Neuronal stem cell (in vitro differentiated cells): ENCODE results near the gene PHRF1.

Experiments used
- DNase-seq: peaks from one replicate; pipeline ENCODE4 v3.0.0-alpha.2; 2013; ENCODE audit warnings: low spot score
- H2AFZ ChIP-seq: one replicate; pipeline ENCODE4 v1.6.1; 2013; ENCODE audit warnings: mild to moderate bottlenecking, low read length, inconsistent platforms
- H2AK5ac ChIP-seq: 2 replicates; pipeline ENCODE4 v1.6.1; 2013; ENCODE audit warnings: low read depth, mild to moderate bottlenecking, inconsistent platforms, low read length, moderate library complexity, mixed read lengths
- H2BK120ac ChIP-seq: 2 replicates; pipeline ENCODE4 v1.6.1; 2013; ENCODE audit warnings: low read depth, mild to moderate bottlenecking, inconsistent platforms, low read length, moderate library complexity, mixed read lengths
- H2BK12ac ChIP-seq: one replicate; pipeline ENCODE4 v1.6.1; 2013; ENCODE audit warnings: low read length, inconsistent platforms
- H2BK15ac ChIP-seq: 2 replicates; pipeline ENCODE4 v1.6.1; 2013; ENCODE audit warnings: mild to moderate bottlenecking, low read length, inconsistent platforms, mixed read lengths
- H2BK5ac ChIP-seq: one replicate; pipeline ENCODE4 v1.6.1; 2013; ENCODE audit warnings: inconsistent platforms, mild to moderate bottlenecking, low read length, moderate library complexity
- H3K14ac ChIP-seq: one replicate; pipeline ENCODE4 v1.6.1; 2013; ENCODE audit warnings: low read length, inconsistent platforms
- H3K18ac ChIP-seq: 2 replicates; pipeline ENCODE4 v1.6.1; 2013; ENCODE audit warnings: low read length, inconsistent platforms
- H3K23ac ChIP-seq: 2 replicates; pipeline ENCODE4 v1.6.1; 2013; ENCODE audit warnings: low read depth, mild to moderate bottlenecking, mixed read lengths, low read length, inconsistent platforms; ENCODE audit not compliant: poor library complexity
- H3K27ac ChIP-seq: replicated peaks from 3 replicates; pipeline ENCODE4 v1.5.1; 2013; ENCODE audit warnings: low read length, inconsistent platforms
- H3K27me3 ChIP-seq, 3 experiments: 2 replicates each; pipeline ENCODE4 v1.6.1; 2013; ENCODE audit warnings: low read length in 3 of 3, mild to moderate bottlenecking in 2 of 3, inconsistent platforms in 1 of 3, low read depth in 1 of 3, mixed read lengths in 1 of 3, moderate library complexity in 1 of 3; ENCODE audit not compliant: control insufficient read depth in 3 of 3, insufficient read depth in 3 of 3
- H3K36me3 ChIP-seq, 2 donors: replicated peaks in 1 of 2; 2 replicates each; pipeline ENCODE4 v1.6.1; 2013; ENCODE audit warnings: low read length in 2 of 2; ENCODE audit not compliant: control insufficient read depth in 2 of 2, insufficient read depth in 2 of 2
- H3K4ac ChIP-seq: 2 replicates; pipeline ENCODE4 v1.6.1; 2013; ENCODE audit warnings: inconsistent platforms, mild to moderate bottlenecking, low read length, moderate library complexity
- H3K4me1 ChIP-seq, 2 donors: 1 replicate in 1 of 2; 2 replicates in 1 of 2; pipeline ENCODE4 v1.6.1; 2013; ENCODE audit warnings: low read length in 2 of 2, low read depth in 1 of 2; ENCODE audit not compliant: control insufficient read depth in 2 of 2, insufficient read depth in 1 of 2
- H3K4me2 ChIP-seq: one replicate; pipeline ENCODE4 v1.6.1; 2013; ENCODE audit warnings: mild to moderate bottlenecking, low read length, inconsistent platforms; ENCODE audit not compliant: insufficient read depth, poor library complexity, severe bottlenecking
- H3K4me3 ChIP-seq, 2 donors: 2 replicates each; pipeline ENCODE4 v1.5.1; 2013; ENCODE audit warnings: low read length in 2 of 2, mild to moderate bottlenecking in 2 of 2, inconsistent platforms in 1 of 2, moderate library complexity in 1 of 2
- H3K79me1 ChIP-seq: one replicate; pipeline ENCODE4 v1.6.1; 2013; ENCODE audit warnings: low read depth, mild to moderate bottlenecking, inconsistent platforms, low read length, moderate library complexity
- H3K9ac ChIP-seq: one replicate; pipeline ENCODE4 v1.6.1; 2013; ENCODE audit warnings: mild to moderate bottlenecking, low read depth, low read length, inconsistent platforms; ENCODE audit not compliant: poor library complexity
- H3K9me3 ChIP-seq, 2 donors: replicated peaks in 1 of 2; 2 replicates each; pipeline versions ENCODE3 to v1.6.1; 2013; ENCODE audit warnings: low read length in 2 of 2, mild to moderate bottlenecking in 2 of 2, inconsistent platforms in 1 of 2, low read depth in 1 of 2, mixed read lengths in 1 of 2, moderate library complexity in 1 of 2; ENCODE audit not compliant: control insufficient read depth in 2 of 2, insufficient read depth in 1 of 2
- H4K8ac ChIP-seq: one replicate; pipeline ENCODE4 v1.6.1; 2013; ENCODE audit warnings: low read depth, mild to moderate bottlenecking, inconsistent platforms, low read length, moderate library complexity
- H4K91ac ChIP-seq: one replicate; pipeline ENCODE4 v1.6.1; 2013; ENCODE audit warnings: low read length, low read depth, mild to moderate bottlenecking, inconsistent platforms; ENCODE audit not compliant: poor library complexity
- WGBS, 2 donors: extraction: QIAGEN DNeasy Blood & Tissue Kit; methylation state at CpG; one replicate each; pipeline ENCODE4 v1.1.7; 2013; ENCODE audit warnings: missing lambda C conversion rate in 2 of 2, mixed read lengths in 1 of 2; ENCODE audit not compliant: insufficient read length in 2 of 2, insufficient replicate concordance in 1 of 2; ENCODE audit errors: extremely low coverage in 2 of 2; 5-methylcytosine and 5-hydroxymethylcytosine counted together

Gene PHRF1

DNA sequence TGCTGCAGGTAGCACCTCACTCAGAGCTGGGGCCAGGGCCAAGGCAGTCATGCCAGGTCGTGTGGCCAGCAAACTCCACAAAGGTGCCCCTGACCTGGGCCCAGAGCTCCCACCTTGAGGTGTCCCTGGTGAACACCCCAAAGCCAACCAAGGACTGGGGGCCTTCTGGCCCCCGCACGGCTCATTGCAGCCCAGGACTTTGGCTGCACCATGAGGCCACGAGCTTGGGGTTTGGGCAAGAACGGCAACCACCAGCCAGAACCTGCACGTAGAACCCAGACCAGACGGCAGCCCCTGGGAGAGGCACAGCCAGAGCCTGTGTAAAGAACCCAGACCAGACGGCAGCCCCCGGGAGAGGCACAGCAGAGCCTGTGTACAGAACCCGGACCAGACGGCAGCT is 31.1 kb upstream of the PHRF1 start:
- no peak overlapping the region for H2BK12ac ChIP-seq
- H2BK120ac ChIP-seq = no peak overlapping the region
- no peak overlapping the region for H3K4me2 ChIP-seq
- peak overlapping the region; percentile 38 for H3K18ac ChIP-seq
- H2AK5ac ChIP-seq = peak overlapping the region; percentile 63
- no peak overlapping the region for H3K9ac ChIP-seq
- DNase-seq = no peak
- no peak overlapping the region for H2BK15ac ChIP-seq
- no peaks in the 10 kb centered on the region for H3K79me1 ChIP-seq
- H3K27me3 ChIP-seq = no peaks in the 10 kb centered on the region
- peak overlapping the region; percentile 23 for H4K8ac ChIP-seq
- no peaks in the 10 kb centered on the region for H3K9me3 ChIP-seq
- H4K91ac ChIP-seq = no peak overlapping the region
- no peak overlapping the region for H2BK5ac ChIP-seq
- no peak overlapping the region for H3K14ac ChIP-seq
- H3K4ac ChIP-seq = no peak overlapping the region
- H3K23ac ChIP-seq = peak overlapping the region; percentile 65
- no CpG with 5 or more reads among the region's 11 CpGs for WGBS, 2 donors
- H2AFZ ChIP-seq = no peak overlapping the region
- peaks cover 3 to 5% of the 10 kb centered on the region in 2 donors for H3K4me1 ChIP-seq
- no peak overlapping the region for H3K4me3 ChIP-seq
- H3K36me3 ChIP-seq = no peaks in the 10 kb centered on the region
- H3K27ac ChIP-seq = no peak overlapping the region

DNA sequence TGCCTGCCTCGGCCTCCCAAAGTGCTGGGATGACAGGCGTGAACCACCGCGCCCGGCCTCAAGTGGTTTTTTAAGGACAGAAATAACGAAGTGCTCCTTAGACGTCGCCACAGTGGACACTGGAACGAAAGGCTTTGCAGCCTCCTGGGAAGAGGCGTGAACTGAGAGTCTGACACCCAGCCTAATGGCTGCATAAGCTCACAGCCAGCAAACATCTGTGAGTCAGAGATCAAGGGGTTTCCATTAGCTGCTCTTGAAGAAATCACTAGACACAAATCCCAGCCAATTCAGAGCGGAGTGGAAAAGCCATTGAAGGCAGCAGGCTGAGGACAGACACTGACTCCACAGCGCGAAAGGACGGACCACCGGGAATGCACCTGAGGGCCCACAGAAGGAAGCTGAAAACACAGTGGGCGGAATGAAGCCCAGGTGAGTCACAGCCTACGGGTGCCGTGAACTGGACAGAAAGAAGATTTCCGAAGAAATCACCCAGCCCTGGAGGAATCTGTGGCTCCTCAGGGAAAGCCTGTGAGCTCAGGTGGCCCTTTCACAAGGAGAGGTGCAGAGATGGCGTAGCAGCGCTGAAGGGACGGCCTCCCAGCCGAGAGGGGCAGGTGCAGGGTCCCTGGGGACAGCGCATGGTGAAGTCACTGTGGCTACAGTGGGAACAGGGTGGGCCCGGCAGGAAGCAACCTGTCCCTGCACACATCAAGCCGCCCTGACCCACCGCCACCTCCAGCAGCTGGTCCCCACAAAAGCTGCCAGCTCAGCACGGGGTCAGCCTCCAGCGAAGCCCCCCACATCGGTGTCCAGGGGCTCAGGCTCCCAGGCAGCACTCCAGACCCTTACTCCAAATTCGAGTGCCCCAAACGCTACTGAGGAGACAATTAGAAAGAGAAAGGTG is 27.3 kb upstream of the PHRF1 start:
- Histone ChIP-seq H3K9me3 (no peaks in the 10 kb centered on the region), H3K4ac (no peak overlapping the region), H3K14ac (no peak overlapping the region), H3K4me3 (no peak overlapping the region), H4K91ac (no peak overlapping the region), H3K27me3 (peaks cover 0 to 3% (median 2%) of the 10 kb centered on the region in 3 experiments), H2BK120ac (no peak overlapping the region), H3K9ac (no peak overlapping the region), H3K4me1 (peaks cover 0 to 5% of the 10 kb centered on the region in 2 donors), H3K27ac (no peak overlapping the region), H2BK5ac (peak overlapping the region; percentile 66), H3K36me3 (no peaks in the 10 kb centered on the region), H3K4me2 (no peak overlapping the region), H2AK5ac (peak overlapping the region; percentile 61), H3K79me1 (no peaks in the 10 kb centered on the region), H3K18ac (peak overlapping the region; percentile 17), H4K8ac (no peak overlapping the region), H3K23ac (peak overlapping the region; percentile 52), H2BK15ac (peak overlapping the region; percentile 64), H2BK12ac (no peak overlapping the region), H2AFZ (no peak overlapping the region)
- DNase-seq = no peak
- WGBS, 2 donors = no CpG with 5 or more reads among the region's 32 CpGs

DNA sequence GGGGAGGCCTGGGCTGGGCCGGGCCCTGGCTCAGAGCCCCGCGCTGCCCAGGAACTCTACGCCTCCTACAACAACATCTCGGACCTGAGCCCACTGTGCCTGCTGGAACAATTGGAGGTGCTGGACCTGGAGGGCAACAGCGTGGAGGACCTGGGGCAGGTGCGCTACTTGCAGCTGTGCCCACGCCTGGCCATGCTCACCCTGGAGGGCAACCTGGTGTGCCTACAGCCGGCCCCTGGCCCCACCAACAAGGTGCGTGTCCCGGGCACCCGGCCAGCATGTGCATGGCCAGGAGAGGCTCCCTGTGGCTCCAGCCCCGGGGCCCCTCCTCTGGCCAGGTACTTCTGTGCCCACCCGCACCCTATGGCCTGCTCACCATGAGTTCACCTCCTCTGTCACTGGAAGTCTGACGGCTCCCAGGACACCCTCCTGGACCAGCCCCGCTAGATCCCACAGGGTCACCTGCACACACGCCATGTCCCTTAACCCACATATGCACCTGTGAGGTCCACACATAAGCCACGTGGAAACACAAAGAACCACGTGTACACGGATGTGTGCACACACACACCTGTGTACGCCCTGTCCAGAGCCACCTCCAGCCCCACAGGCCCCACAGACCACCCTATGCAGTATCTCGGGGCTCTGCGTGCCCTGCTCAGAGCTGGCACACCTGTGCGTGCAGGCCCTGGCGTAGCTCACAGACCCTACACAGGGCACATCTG is 26.1 kb upstream of the PHRF1 start:
- Histone ChIP-seq H2AFZ (no peak overlapping the region), H2BK15ac (peak overlapping the region; percentile 58), H3K27ac (no peak overlapping the region), H3K79me1 (no peaks in the 10 kb centered on the region), H3K23ac (peak overlapping the region; percentile 43), H2BK5ac (peak overlapping the region; percentile 66), H3K14ac (no peak overlapping the region), H4K91ac (no peak overlapping the region), H4K8ac (no peak overlapping the region), H3K9ac (peak overlapping the region; percentile 9), H3K18ac (peak overlapping the region; percentile 52), H3K4me3 (peak overlapping the region in 1 of 2 donors; percentile 10), H2BK12ac (no peak overlapping the region), H3K4ac (no peak overlapping the region), H2BK120ac (no peak overlapping the region), H3K27me3 (peaks cover 0 to 6% (median 4%) of the 10 kb centered on the region in 3 experiments), H2AK5ac (peak overlapping the region; percentile 89), H3K4me2 (no peak overlapping the region), H3K4me1 (peaks cover 0 to 6% of the 10 kb centered on the region in 2 donors), H3K9me3 (no peaks in the 10 kb centered on the region), H3K36me3 (no peaks in the 10 kb centered on the region)
- DNase-seq = no peak
- WGBS, 2 donors = no CpG with 5 or more reads among the region's 25 CpGs

DNA sequence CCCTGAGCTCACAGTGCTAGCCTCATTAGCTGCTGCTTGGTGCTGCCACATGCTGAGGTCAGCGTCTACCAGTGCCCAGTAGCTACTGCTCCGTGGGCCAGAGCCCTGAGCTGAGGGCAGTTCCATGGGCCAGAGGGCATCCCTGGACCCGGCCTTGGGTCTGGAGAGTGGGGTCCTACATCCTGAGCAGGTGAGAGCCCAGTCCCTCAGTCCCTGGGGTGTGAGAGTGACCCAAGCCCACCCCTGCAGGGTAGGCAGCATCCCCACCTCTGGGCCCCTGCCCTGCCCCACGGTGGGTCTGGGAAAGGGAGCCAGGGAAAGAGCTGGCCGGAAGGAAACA is 25.6 kb upstream of the PHRF1 start:
- WGBS, 2 donors = no CpG with 5 or more reads among the region's 5 CpGs
- no peak for DNase-seq
- Histone ChIP-seq H3K9me3 (no peaks in the 10 kb centered on the region), H2BK120ac (no peak overlapping the region), H2BK5ac (no peak overlapping the region), H3K4me2 (no peak overlapping the region), H3K4me1 (peaks cover 0 to 7% of the 10 kb centered on the region in 2 donors), H3K79me1 (no peaks in the 10 kb centered on the region), H2BK15ac (no peak overlapping the region), H4K91ac (no peak overlapping the region), H2AFZ (no peak overlapping the region), H2AK5ac (peak overlapping the region; percentile 89), H3K9ac (peak overlapping the region; percentile 9), H3K23ac (peak overlapping the region; percentile 25), H3K27ac (no peak overlapping the region), H3K18ac (peak overlapping the region; percentile 52), H3K27me3 (peaks cover 3 to 9% (median 8%) of the 10 kb centered on the region in 3 experiments), H3K14ac (no peak overlapping the region), H3K4me3 (peak overlapping the region in 1 of 2 donors; percentile 10), H3K36me3 (no peaks in the 10 kb centered on the region), H4K8ac (no peak overlapping the region), H3K4ac (peak overlapping the region; percentile 66), H2BK12ac (no peak overlapping the region)
